HEK293 (cell line): ENCODE measurements around the gene LSP1.

Experiments used
- BCL11A ChIP-seq: fragments of 450-650 bp; formaldehyde crosslinking; IDR thresholded peaks from 2 replicates; pipeline ENCODE4 v1.5.1; 2016; ENCODE audit warnings: low read depth, missing biosample characterization, missing genetic modification characterization
- REPIN1 ChIP-seq: fragments of 450-650 bp; formaldehyde crosslinking; IDR thresholded peaks from 2 replicates; pipeline ENCODE4 v1.5.1; 2017; ENCODE audit warnings: missing biosample characterization, missing genetic modification characterization, low read depth
- YY1 ChIP-seq: fragments of 450-650 bp; formaldehyde crosslinking; IDR thresholded peaks from 2 replicates; pipeline ENCODE4 v1.5.1; 2018; ENCODE audit warnings: missing biosample characterization, missing genetic modification characterization
- ZBTB7A ChIP-seq: fragments of 450-650 bp; formaldehyde crosslinking; IDR thresholded peaks from 2 replicates; pipeline ENCODE4 v1.5.1; 2016; ENCODE audit warnings: low read depth, missing biosample characterization, missing genetic modification characterization
- ZFHX2 ChIP-seq: fragments of 450-650 bp; formaldehyde crosslinking; conservative IDR thresholded peaks from 2 replicates; pipeline ENCODE4 v1.5.1; 2016; ENCODE audit warnings: missing biosample characterization, missing genetic modification characterization
- ZNF416 ChIP-seq: fragments of 450-650 bp; formaldehyde crosslinking; IDR thresholded peaks from 2 replicates; pipeline ENCODE4 v1.5.1; 2016; ENCODE audit warnings: missing biosample characterization, missing genetic modification characterization
- ZNF555 ChIP-seq: fragments of 450-650 bp; formaldehyde crosslinking; conservative IDR thresholded peaks from 2 replicates; pipeline ENCODE4 v1.5.1; 2017; ENCODE audit warnings: missing biosample characterization, mild to moderate bottlenecking, missing genetic modification characterization, inconsistent platforms
- ZXDB ChIP-seq: fragments of 450-650 bp; formaldehyde crosslinking; IDR thresholded peaks from 2 replicates; pipeline ENCODE4 v1.5.1; 2016; ENCODE audit warnings: missing biosample characterization, missing genetic modification characterization
- TF ChIP-seq, protein P1 (sequence below): fragments of 450-650 bp; formaldehyde crosslinking; IDR thresholded peaks from 2 replicates; pipeline ENCODE4 v1.5.1; 2016; ENCODE audit warnings: missing biosample characterization, missing genetic modification characterization
- TF ChIP-seq, protein P2 (sequence below): fragments of 450-650 bp; formaldehyde crosslinking; IDR thresholded peaks from 2 replicates; pipeline ENCODE4 v1.5.1; 2016; ENCODE audit warnings: missing biosample characterization, missing genetic modification characterization

DNA sequence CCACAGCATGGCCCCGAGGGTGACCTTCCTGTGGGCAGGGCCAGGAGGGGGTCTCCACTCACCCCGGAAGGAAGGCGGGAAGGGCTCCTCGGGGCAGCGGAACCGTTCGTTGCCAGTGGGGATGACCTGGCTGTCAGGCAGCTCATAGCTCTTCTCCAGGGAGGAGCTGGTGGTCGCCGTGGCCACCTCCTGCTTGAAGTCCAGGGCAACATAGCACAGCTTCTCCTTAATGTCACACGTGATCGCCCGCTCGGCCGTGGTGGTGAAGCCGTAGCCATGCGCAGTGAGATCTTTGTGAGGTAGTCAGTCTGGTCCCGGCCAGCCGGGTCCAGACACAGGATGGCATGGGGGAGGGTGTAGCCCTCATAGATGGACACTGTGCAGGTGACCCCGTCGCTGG is 49.6 kb upstream of the LSP1 start:
- TF ChIP-seq ZBTB7A (tag by site-specific recombination), result no peak
- TF ChIP-seq ZNF555 (tag by site-specific recombination), result no peak
- TF ChIP-seq, protein P1, sequence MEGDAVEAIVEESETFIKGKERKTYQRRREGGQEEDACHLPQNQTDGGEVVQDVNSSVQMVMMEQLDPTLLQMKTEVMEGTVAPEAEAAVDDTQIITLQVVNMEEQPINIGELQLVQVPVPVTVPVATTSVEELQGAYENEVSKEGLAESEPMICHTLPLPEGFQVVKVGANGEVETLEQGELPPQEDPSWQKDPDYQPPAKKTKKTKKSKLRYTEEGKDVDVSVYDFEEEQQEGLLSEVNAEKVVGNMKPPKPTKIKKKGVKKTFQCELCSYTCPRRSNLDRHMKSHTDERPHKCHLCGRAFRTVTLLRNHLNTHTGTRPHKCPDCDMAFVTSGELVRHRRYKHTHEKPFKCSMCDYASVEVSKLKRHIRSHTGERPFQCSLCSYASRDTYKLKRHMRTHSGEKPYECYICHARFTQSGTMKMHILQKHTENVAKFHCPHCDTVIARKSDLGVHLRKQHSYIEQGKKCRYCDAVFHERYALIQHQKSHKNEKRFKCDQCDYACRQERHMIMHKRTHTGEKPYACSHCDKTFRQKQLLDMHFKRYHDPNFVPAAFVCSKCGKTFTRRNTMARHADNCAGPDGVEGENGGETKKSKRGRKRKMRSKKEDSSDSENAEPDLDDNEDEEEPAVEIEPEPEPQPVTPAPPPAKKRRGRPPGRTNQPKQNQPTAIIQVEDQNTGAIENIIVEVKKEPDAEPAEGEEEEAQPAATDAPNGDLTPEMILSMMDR, result no peak
- TF ChIP-seq ZXDB (tag by site-specific recombination), result no peak
- no peak for TF ChIP-seq ZNF416 (tag by site-specific recombination)
- TF ChIP-seq, protein P2, sequence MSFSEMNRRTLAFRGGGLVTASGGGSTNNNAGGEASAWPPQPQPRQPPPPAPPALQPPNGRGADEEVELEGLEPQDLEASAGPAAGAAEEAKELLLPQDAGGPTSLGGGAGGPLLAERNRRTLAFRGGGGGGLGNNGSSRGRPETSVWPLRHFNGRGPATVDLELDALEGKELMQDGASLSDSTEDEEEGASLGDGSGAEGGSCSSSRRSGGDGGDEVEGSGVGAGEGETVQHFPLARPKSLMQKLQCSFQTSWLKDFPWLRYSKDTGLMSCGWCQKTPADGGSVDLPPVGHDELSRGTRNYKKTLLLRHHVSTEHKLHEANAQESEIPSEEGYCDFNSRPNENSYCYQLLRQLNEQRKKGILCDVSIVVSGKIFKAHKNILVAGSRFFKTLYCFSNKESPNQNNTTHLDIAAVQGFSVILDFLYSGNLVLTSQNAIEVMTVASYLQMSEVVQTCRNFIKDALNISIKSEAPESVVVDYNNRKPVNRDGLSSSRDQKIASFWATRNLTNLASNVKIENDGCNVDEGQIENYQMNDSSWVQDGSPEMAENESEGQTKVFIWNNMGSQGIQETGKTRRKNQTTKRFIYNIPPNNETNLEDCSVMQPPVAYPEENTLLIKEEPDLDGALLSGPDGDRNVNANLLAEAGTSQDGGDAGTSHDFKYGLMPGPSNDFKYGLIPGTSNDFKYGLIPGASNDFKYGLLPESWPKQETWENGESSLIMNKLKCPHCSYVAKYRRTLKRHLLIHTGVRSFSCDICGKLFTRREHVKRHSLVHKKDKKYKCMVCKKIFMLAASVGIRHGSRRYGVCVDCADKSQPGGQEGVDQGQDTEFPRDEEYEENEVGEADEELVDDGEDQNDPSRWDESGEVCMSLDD (tag by site-specific recombination), result no peak
- TF ChIP-seq BCL11A (tag by site-specific recombination), result no peak
- TF ChIP-seq ZFHX2 (tag by site-specific recombination), result no peak
- no peak for TF ChIP-seq YY1
- TF ChIP-seq REPIN1, result no peak
